22Rv1 (cell line): ENCODE results near the gene LTBP2.

ENCODE experiments used
- CTCF ChIP-seq: fragments of 450-650 bp; IDR thresholded peaks from 2 replicates; pipeline ENCODE4 v1.5.1; 2017; ENCODE audit warnings: mild to moderate bottlenecking
- ZFX ChIP-seq: fragments of 450-650 bp; IDR thresholded peaks from 2 replicates; pipeline ENCODE4 v1.6.1; 2017; ENCODE audit warnings: antibody characterized with exemption, borderline replicate concordance

- TF ChIP-seq CTCF, result no peak
- TF ChIP-seq ZFX, result no peak
Observed at GRCh38 chr14:74456684-74457564, 155.1 kb downstream of the LTBP2 start.
